CD4-positive, alpha-beta T cell treated with Interleukin-6 at 100 ng/mL for 8 hours (primary cell): ENCODE measurements around the gene SUSD4.

Experiments used
- DNase-seq: peaks from one replicate; pipeline ENCODE4 v3.0.0-alpha.2; 2020; ENCODE audit warnings: mixed read lengths, low spot score

Gene SUSD4

DNA sequence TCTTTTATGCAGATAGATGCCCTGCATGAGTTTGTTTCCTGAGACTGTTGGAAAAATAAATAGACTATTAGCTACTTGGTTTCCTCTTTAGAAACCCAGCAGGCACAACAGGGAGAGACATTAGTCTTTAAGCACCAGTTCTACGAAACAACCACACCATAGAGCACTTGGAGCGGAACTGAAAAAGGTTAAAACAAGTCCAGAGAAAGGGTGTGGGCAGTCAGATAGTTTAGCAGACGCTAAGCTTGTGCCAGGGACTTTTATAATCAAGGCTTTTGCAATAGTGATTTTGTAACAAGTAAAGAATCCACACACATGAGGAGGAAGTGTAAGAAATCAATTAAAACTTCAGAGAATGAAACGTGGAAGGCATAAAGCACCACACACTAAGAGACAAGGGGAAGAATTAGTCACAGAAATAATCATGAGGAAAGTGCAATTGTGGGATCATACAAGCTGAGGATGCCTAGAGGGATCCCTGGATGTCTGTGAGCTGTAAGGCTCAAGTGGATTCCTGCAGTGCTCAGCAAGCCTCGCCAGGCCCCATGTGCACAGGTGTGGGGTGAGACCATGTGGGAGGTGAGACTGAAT lies 183.2 kb downstream of the SUSD4 start:
- no peak for DNase-seq

DNA sequence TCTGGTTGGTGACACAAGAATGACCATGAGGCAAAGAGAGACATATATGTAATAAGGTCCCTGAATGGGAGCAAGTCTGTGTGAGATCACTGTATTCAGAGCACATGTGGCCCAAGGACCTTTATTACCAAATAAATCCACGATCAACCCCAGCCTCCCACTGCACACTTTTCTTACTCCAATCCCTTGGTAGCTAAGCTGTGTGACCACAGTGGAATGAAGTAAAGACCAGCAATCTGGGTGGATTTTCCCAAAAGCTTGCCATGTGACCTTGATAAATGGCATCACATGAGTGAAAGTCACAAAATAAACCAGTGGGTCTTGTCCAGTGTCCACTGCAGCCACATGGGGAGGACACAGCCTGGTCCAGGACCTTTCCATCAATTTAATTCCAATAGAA lies 184.2 kb downstream of the SUSD4 start:
- no peak for DNase-seq

- no peak for DNase-seq
These were observed 184.7 kb downstream of the SUSD4 start for GRCh38 chr1:223179280-223179679.

GRCh38 chr1:223177681-223178080 lies 186.3 kb downstream of the SUSD4 start:
- DNase-seq, result no peak

DNA sequence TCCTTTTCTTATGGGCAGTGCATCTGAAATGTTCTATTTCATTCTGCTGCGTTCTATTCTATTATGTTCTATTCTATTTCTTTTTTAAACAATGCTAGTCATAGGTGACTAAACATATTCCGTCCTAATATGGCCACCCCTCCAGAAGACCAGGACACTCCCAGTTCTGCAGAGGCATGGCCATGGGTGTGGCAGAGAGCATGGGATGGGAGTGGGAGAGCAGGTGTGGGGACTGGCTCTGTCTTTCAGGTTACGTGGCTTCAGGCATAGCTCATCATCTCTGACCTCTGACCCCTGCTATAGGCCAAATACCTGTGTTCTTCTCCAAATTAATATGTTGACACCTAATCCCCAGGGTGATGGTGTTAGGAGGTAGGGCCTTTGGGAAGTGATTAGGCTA lies 187.5 kb downstream of the SUSD4 start:
- no peak for DNase-seq

- DNase-seq, result no peak
These were observed 188.3 kb downstream of the SUSD4 start for GRCh38 chr1:223175633-223176032.

DNA sequence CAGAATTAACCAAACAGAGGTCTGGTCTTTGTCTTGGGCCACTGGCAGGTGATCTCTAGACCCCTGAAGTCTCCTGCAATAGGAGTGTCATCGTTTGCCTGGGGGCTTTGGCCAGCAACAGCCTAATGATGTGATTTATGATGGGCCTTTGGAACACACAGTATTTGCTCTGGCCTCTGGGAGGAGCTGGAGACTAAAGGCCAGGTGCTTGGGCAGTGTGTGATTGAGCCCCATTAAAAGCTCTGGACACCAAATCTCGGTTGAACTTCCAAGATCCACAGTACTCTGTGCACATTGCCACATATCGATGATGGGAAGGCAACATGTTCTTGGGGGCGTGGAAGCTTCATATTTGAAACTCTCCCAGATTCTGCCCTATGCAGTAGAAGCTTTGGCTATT lies 188.9 kb downstream of the SUSD4 start:
- no peak for DNase-seq
